Coronary artery (tissue), 2 donors: ENCODE data around the gene TRAPPC3L.

Experiments used
- DNase-seq: peaks from one replicate; pipeline ENCODE4 v3.0.0-alpha.2; 2017; ENCODE audit warnings: low spot score
- H3K27ac ChIP-seq, 2 donors: fragments of 200-600 bp; sonication (generic); one replicate each; pipeline ENCODE4 v1.5.1; 2016 to 2019
- H3K4me3 ChIP-seq: fragments of 200-600 bp; sonication (generic); 2 replicates; pipeline ENCODE4 v1.5.1; 2016; ENCODE audit warnings: mild to moderate bottlenecking, moderate library complexity
- CTCF ChIP-seq: fragments of 200-600 bp; sonication (generic); IDR thresholded peaks from one replicate; pipeline ENCODE4 v1.5.1; 2019; ENCODE audit warnings: antibody characterized with exemption

The TRAPPC3L gene

GRCh38 chr6:116545651-116546050 is at the start of gene TRAPPC3L:
Gene TRAPPC3L (minus strand): TSS chr6:116545684. CDS start chr6:116545514, 170 bp downstream.
- no peak for DNase-seq
- no peak within 1 kb of the TSS for H3K4me3 ChIP-seq
- no peak within 1 kb of the TSS for H3K27ac ChIP-seq
- no peak for TF ChIP-seq CTCF

- TF ChIP-seq CTCF = no peak
- Histone ChIP-seq H3K27ac (no peak overlapping the region), H3K4me3 (no peak overlapping the region)
- DNase-seq = no peak
Measured at GRCh38 chr6:116595247-116595646, 49.8 kb upstream of the TRAPPC3L start.

- Histone ChIP-seq H3K27ac (no peak overlapping the region), H3K4me3 (no peak overlapping the region)
- no peak for DNase-seq
- no peak for TF ChIP-seq CTCF
Measured at GRCh38 chr6:116586738-116587137, 41.3 kb upstream of the TRAPPC3L start.

GRCh38 chr6:116586276-116586675 is 40.8 kb upstream of the TRAPPC3L start:
- no peak overlapping the region for H3K27ac ChIP-seq
- no peak for TF ChIP-seq CTCF
- no peak for DNase-seq
- H3K4me3 ChIP-seq = no peak overlapping the region

GRCh38 chr6:116580198-116580597 is 34.7 kb upstream of the TRAPPC3L start:
- TF ChIP-seq CTCF = no peak
- no peak overlapping the region for H3K4me3 ChIP-seq
- H3K27ac ChIP-seq = no peak overlapping the region
- no peak for DNase-seq

GRCh38 chr6:116579143-116579542 is 33.7 kb upstream of the TRAPPC3L start:
- no peak overlapping the region for H3K27ac ChIP-seq
- no peak overlapping the region for H3K4me3 ChIP-seq
- no peak for DNase-seq
- no peak for TF ChIP-seq CTCF

- DNase-seq = no peak
- no peak overlapping the region for H3K27ac ChIP-seq
- no peak overlapping the region for H3K4me3 ChIP-seq
- TF ChIP-seq CTCF = no peak
Measured at GRCh38 chr6:116578335-116578734, 32.9 kb upstream of the TRAPPC3L start.
